Esophagus mucosa (tissue), 1 donor: ENCODE measurements around the gene IFRD1. TPM values are rescaled to one million over a fixed set of nuclear protein-coding genes. Genes with fewer than 3 reads are reported as not detected.

Source experiments
- ATAC-seq: fragments of 200-7000 bp; cut with Tn5 transposase; one replicate; pipeline ENCODE4 v1.9.1; 2020
- total RNA-seq: library from RNA; stranded (reverse); gene quantifications from one replicate; pipeline ENCODE4 v1.2.4, GENCODE V29; 2023
- donor health status: DM: yes; HTN: yes; CAD: no.

IFRD1 gene
- total RNA-seq, 1 donor from 2014 or later: 38.3 TPM

DNA sequence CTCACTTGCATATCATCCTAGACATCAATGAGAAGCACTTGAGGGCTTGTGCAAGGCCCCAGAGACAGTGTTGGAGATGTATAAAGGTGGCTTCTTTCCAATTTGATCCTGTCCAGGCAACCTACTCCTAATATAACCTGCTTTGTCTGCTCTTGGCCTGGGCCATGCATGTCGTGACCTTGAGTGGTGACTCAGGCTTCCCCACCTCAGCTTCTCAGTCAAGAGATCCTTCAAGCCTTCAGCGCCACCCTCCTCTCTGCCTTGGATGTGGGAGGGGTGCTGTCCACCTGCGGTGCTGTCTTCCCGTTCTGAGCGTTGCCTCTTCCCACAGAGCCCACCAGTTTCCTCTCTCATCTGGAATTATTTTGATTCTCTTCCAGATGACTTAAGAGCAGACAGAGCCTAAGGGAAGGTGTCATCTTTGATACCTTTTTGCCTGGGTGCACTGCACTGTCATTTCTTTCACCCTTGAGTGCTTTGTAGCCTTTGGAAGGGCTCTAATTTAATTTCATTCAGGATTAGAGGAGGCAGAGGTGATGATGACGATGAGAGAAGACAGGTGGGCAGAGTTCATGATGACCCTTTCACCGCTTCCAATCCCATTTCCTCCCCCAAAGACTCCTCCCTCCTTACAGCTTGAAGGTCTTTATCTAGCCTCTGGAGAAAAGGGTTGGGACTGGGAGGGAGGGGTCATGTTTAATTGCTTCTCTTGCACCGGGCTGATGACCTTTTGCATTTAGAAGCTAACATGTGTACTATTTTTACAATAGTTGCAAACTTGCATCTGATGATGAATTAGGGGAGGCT, 37.4 kb downstream of the IFRD1 start:
- ATAC-seq: peak; percentile 76

DNA sequence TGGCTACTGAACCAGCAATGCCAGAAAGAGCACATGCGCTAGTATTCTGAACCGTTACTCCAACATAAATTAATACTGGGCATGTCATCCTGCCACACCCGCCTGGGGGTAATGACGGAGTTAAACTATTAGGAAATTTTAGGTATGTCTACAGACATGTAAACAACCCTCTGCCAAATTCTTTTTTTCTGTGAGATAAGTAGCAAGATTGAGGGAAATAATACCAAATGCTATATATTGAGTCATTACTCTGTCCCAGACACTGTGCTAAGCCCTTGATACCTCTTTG, 37.9 kb downstream of the IFRD1 start:
- ATAC-seq: no peak

DNA sequence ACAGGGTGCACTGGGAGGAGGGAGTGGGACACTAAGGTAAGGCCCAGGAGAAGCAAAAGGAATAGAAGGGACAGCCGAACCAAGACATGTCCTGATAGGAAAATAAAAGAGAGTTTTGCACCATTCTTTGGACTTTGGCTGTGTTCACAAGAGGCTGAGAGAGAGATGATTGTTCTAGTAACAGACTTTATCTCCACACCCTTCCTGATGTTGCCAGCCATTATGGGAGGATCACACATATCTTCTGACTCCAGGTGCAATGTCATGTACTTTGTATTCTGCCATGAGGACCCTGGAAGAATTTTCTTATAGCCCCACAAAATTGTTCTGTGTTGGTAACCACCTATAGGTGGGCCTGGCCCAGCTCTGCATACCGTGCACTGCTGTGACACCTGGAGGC, 41.9 kb downstream of the IFRD1 start:
- ATAC-seq: no peak

DNA sequence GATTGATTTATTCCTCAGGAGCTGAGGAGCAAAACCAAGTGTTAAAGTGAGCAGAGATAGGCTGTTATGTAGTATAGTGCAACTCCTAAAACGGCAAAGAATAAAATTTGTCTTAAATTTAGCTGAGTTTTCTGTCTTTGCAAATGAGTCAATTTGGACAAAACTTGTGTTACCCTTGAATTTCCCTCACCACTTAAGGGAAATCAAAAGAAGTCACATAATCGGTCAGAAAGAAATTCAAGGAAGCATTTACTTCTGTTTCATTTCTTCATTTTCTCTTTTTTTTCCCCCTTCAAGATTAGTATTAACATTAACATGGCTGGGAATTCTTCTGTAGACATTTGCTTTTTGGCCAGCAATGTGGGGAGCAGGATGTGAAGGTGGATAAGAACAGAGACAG, 44.4 kb downstream of the IFRD1 start:
- no peak for ATAC-seq

DNA sequence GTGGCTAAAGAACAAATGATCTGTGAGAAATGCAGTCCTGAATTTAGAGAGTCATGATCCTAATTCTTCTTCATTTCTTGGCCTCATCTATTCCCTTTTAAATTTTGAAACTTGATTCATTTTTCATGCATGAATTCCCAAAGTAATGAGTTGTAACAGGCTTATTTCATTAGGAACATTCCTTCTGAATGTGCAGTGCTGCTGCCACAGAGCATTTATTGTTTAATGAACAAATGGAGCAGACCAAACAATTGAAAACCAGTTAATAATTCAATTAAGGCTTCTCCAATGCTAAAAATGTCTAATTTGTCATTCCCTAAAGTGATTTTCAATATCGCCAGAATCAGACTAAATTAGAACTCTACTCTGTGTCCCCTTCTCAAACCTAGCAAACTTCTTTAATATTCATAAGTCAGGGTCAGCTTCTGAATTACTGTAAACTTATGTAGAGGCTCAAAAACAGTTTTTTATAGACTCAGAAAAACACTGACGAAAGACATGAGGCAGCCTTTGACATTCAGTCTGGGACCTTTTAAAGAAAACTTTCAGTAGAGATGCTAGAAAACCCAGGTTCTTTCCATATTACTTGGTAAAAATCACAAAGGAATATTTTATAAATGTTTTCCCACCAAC, 45.0 kb downstream of the IFRD1 start:
- ATAC-seq: no peak

DNA sequence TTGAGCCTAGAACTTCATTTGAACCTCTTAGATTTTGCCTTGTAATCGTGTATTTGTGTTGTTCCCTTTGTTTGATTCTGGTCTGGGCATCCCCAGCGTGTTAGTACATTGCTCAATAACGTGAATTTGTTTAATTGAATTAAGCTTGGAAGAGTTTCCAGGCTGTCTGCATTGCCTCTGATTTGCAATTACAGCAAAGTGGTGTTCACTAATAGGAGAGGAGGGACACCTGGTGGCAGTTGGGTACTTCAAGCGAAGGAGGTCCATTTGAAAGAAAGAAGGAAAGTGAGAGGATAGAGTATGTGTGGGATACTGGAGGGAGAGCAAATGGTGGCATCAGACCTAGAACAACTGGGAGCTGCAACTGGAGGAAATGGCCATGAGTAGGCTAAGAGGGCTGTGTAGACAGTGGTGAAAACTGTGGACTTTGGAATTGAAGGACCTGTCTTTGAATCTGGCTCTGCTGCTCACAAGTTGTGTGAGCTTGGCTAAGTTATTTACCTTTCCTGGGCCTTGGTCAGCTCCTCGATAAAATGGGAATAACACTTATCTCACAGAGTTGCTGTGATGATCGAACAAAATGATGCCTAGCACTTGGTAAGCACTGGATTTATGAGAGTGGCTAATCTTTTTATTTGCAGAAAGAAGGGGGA, 45.7 kb downstream of the IFRD1 start:
- ATAC-seq: peak; percentile 81

DNA sequence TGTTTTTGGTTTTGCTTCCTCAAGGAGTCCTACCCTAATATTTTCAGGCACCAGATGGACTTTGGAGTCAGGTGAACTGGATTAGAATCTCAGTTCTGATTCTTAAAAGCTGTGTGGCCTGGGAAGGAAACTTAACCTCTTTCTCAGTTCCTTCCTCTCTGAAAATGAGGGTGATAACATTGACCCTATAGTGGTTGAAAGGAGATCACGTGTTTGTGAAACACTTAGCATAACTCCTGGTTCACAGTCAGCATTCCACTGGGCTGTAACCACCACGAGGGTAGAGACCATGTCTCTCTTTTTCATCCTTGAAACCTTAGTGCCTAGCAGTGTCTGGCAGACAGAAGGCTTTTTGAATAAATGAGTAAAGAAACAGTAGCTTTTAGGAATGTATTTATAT, 47.2 kb downstream of the IFRD1 start:
- no peak for ATAC-seq

DNA sequence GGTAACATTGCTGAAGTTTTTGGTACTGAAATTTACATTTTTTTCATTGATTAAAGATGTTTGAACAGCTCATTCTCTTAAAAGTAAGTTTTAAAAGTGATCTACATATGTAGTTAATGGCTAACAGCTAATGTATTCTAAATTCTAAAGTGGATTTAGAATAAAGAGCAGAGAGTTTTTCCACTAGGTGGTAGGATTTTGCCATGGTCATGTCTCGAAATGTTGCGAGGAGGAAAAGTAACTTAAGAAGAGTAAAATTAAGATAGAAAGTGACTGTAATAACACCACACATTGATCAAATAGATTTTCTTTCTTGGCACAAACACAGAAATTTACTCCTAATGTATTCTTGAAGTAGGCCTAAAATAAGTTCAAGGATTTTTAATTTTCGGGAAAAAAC, 50.4 kb downstream of the IFRD1 start:
- no peak for ATAC-seq

DNA sequence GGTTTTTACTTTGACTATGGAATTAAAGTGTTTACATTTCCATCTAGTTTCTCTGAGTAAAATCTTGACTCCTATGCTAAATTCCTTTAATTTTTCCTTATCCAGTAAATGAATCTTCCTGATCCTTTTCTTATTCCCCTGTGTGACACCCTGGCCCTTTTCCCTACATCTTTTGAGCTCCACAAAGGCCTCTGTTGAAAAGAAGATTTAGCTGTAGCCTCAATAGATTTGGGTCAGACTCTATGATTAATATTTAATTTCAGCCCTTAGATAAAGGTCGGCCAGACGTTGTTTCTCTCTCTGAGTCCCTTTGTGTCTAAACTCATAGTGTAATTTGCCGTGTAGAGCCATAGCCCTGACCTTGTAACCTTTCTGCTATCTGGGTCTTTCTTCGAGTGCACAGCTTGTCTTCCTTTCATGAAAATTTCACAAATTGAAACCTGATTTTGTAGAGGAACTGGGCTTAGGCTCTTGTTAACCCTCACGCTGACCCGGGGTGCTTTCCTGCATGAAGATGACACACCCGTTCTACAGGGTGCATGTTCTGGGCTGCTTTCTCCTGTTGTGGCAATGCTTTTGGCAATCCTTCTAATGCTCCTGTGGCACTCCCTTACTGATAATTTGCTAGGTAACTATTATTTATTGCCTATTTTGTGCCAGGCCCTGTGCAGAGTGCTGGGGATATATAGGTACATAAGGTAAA, 51.7 kb downstream of the IFRD1 start:
- peak; percentile 92 for ATAC-seq

DNA sequence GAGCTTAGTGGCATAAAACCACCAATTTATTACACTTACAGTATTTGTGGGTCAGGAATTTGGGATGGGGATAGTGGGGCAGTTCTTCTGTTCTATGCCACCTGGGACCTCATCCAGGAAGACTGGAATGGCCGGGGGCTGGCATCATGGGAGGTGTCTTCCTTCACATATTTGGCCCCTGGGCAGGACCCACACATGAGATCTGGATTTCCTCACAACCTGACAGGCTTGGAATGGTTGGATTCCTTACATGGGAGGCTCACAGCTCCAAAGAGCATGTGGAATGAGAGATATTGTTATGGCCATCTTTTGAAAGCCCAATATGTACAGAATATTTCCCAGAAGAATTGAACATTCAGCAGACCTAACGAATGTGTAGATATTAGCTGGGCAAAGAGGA, 52.4 kb downstream of the IFRD1 start:
- ATAC-seq: no peak

DNA sequence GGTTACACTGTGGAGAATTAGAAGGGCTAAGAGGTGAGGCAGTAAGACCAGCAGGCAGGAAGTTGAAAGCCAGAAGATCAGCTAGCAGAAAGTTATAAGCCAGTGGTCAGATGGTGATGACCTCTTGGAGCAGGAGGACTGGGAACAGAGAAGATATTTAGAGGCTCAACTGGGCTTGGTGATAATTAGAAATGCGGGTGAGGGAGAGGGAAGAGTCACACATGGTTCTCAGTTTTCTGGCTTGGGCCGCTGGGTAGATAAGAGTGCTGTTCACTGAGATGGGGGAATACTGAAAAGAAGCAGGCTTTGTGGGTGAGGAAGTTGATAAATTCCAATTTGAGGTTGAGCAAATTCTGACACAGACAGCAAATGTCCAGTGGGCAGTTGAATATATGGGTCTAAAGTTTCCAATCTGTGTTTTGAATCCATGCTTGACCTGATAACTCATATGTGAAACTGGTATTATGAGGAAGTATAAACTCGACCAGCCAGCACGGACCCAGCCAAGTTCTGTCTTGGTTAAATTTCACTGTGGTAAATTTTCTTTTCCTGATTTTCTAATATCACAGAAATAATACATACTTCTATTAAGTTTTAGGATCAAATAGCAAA, 53.2 kb downstream of the IFRD1 start:
- no peak for ATAC-seq

DNA sequence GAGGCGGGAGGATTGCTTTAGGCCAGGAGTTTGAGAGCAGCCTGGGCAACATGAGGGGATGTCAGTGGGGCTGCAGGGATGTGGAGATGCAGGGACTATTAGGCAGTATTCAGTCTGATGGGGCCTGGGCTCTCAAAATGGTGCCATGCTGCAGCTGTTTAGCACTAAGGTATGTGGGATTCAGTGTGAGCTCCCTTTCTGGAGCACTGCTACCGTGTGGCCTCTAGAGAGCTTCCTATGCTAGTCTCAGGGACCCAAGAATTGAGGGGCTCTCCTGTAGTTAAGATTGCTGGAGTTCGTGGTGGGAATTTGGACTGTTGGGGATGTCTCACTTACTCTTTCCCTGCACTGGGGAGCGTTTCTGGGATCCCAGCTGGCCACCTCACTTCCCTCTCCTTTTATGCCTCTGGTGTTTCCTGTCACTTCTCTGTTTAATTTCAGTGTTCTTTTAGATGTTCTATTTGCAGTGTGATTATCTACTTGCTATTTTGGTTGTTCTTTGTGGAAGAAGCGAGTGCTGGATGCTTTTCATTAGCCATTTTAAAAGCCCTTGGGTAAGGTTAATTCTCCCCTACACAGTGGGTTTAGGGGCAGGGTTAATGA, 53.9 kb downstream of the IFRD1 start:
- no peak for ATAC-seq

DNA sequence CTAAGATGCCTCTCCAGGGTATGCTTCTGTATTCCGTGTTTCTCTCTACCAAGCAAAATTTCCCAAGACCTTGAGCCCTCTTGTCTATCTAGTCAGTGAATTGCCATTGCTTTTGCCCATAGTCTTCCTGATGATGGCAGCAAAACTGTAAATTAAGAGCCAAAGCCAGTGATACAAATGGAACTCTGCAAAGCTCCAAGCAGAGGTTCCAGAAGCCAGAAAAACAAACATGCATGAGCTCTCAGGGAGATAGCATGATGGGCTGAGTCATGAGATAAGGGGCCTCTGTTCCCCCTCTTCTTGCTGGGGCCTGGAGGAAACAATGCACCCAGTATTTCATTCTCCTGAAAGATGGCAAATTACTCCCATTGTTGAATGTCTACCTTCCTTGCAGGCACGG, 55.2 kb downstream of the IFRD1 start:
- no peak for ATAC-seq

DNA sequence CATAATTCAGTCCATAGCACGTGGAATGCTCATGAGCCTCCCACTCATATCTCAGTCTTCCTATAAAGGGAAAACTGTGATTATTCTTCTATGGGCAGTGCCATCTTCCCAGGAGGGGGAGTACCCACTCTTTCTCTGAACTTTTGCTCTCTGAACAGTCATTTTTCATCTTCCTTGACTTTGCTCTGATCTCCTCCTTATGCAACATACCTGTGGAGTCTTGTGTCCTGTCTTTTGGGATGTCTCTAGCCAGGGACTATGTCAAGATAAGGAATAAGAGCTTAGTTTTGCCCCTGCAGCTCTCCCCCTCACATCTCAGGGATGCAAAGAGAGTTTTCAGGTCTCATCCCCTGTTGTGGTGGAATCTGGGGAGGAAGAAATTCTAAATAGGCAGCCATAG, 58.1 kb downstream of the IFRD1 start:
- no peak for ATAC-seq

DNA sequence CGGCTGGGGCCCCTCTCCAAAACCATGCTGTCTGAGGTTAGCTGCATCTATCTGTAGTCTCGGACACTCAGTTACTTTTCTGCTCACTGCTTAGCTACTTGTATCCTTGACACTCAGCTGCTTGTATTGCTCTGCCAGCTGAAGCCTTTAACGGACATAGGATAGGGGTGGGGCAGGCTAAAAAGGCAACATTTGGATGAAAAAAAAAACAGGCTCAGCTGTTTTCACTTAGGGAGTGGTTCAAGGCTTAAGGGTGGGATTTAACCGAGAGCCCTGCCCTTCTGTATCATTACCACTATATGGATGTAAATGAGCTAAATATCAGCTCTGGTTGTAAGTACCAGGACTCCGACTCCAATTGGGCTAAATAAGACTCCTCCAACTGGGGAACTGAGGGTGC, 59.1 kb downstream of the IFRD1 start:
- no peak for ATAC-seq

DNA sequence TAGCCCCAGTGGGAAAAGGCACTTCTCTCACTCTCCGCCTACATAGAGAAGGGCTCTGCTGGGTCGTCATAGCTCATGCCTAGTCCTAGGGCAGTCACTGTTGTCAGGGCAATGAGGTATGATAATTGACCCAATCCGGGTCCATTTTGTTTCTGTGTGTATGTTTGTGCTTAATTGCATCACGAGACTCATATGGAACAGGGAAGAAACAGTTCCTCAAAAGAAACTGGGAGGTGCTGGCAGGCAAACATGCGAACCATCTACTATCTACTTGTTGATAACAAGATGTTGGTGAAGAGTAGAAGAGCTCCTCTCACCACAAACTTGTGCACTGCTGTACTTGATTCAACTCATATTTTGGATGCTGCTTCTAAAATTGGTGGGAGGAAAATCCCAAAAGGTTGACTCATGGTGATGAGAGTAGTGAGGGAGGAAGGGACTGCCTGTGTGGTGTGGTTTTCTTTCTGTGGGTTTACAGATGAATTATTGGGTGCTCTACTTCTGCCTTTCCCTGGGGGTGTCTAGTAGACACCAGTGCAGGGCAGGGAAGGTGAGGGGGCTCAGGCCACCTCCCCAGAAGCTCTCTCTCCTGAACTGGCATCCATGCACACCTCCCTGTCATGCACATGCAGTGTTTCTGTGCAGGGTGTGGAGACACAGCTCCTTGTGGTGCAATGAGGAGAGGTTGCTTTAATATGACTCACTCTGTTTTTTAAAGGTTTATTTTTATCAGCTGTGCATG, 59.9 kb downstream of the IFRD1 start:
- ATAC-seq: peak; percentile 77

DNA sequence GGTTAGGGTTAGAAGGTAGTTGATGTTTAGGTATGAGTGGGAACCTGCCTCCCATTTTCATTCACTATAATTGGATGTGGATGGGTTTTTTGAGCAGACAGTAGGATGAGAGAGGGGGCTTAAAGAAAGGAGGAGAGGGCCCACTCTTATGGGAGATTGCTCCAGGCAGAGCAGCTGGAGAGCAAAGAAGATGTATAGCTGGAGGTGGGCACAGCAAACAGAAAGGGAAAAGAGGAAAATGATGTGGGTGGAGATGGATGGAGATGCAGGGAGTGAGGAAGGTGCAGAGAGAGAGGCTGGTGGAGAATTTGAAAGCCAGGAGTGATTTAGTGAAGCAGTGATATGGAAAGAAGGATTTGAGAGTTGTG, 60.5 kb downstream of the IFRD1 start:
- ATAC-seq: no peak

DNA sequence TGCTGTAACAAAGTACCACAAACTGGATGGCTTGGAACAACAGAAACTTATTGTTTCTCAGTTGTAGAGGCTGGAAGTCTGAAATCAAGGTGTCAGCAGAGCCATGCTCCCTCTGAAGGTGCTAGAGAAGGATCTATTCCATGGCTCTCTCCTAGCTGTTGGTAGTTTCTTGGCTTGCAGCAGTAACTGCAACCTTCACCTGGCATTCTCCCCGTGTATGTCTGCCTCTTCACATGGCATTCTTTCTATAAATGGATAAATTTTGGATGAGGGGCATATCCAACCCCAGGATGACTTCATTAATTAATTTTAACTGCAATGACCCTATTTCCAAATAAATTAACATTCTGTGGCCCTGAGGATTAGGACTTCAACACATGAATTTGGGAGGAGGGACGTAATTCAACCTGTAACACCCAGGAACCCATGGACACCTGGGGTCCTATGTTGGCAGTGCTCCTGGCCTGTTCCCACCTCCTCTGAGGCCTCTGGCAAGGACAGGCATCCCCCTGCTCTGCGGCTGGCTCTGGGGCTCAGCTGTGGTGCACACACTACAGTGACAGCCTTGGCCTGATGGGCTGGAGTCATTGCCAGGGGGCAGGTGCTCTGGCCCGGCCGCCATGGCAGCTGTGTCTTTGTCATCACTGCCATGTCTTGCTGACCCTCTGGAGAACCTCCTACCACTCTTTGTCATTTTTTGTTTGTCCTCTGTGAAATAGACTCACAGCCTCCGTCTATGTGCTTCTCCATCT, 61.4 kb downstream of the IFRD1 start:
- no peak for ATAC-seq

DNA sequence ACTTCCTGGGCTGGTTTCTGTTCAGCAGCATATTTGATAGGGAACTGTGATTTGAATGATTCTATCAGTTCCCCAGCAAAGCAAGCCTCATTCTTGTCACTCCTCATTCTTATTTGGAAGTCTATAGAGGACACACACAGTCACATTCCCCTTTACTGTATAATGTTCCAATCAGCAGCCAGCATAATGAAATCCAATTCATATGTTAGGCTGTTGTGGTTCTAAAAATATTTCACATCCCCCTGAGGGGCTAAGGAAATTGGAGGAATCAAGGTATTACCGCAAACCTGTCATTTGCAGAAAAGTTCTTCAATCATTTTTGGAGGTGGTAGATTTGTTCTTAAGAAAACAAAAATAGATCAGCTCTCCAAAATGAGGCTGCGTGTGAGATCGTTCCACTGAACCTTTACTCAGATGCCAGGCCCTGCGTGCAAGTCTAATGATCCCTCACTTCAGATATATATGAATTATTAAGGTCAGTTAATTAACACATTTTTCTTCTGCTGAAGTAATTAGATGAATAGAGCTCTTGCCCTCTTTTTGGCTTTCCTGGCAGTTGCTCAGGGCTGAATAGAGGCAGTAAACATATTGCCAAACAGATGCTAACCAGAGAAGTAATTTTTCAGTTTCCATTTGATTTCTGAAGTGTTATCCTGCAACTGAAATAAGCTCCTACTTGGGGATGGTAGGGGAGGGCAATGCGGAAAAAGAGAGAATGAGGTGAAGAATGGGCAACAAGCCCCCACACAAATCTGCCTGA, 62.4 kb downstream of the IFRD1 start:
- ATAC-seq: no peak

DNA sequence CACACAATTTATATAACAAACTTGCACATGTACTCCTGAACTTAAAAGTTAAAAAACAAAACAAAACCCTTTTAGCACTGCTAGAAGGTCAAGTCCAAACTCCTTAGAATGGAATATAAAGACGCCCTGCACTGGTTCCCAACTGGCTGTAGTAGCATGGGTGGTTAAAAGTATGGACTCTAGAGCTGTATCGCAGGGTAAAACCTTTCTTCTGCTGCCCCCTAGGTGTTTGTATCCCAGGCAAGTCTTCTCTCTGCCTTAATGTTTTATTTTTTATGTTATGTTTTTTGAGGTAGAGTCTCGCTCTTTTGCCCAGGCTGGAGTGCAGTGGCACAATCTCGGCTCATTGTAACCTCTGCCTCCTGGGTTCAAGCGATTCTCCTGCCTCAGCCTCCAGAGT, 65.7 kb downstream of the IFRD1 start:
- ATAC-seq: no peak
